ENCODE measurements around the gene DDAH1.

- TF ChIP-seq CTCF (IDR thresholded peaks at IDR 0.05): no peak
- TF ChIP-seq POLR2A (IDR thresholded peaks at IDR 0.05): no peak
Observed at GRCh38 chr1:85361606-85362296, 103.2 kb downstream of the DDAH1 start.
